CD4-positive, alpha-beta T cell treated with Interferon alpha-2 for 1 hour (primary cell): Measurements from ENCODE around the gene CNPY3.
"Not testable (repeated sequence)": the region's sequence is repeated elsewhere in the genome, so short reads cannot be mapped to it uniquely, and the experiment has no call there.

Experiments
- DNase-seq, 2 donors: peaks; one replicate each; pipeline ENCODE4 v3.0.0-alpha.2; 2020 to 2022

Gene CNPY3

DNA sequence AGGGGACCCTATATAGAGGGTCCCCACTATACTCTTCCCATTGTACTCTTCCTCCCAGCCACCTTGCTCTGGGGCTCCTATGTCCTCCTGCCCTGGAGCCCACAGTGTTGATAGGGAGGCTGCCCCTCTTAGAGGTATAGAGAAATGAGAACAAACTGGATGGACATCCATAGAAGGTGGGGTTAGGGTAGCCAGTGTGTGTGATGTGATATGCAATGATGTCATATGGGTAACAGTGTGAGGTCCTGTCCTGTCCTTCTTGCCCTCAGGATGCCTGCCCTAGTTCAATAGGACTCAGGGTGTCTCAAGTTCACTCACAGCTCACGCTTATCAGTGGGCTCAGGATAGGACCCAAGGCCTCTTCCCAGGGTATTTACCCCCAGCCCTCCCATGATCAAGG lies 13.0 kb upstream of the CNPY3 start:
- no peak for DNase-seq

DNA sequence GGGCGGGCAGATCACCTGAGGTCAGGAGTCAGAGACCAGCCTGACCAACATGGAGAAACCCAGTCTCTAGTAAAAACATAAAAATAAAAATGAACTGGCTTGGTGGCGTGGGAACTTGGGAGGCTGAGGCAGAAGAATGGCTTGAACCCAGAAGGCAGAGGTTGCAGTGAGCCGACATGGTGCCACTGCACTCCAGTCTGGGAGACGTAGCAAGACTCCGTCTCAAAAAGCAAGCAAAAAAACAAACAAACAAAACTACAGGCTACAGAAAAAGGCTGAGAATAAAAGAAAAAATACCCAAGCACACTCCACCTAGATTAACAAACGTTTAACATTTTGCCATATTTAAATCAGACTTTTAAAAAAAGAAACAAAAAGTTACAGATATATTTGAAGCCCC lies 7.5 kb upstream of the CNPY3 start:
- no peak for DNase-seq

DNA sequence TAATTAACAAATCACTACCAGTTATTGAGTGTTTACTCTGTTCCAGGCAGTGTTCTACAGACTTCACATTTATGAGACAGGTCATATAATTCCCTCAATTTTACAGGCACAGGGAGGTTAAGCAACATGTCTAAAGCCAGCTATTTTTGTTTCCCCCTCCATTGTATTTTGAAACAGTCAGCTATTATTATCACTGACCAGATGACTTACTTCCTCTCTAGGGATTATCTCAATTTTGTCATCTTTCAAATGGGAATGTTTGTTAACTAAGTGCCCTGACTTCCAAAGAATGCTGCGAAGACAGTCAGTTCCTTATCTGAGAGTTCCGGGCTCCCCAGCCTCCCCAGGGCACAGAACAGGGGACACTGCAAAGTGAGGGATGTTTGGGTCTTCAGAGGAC lies 5.6 kb upstream of the CNPY3 start:
- no peak for DNase-seq

DNA sequence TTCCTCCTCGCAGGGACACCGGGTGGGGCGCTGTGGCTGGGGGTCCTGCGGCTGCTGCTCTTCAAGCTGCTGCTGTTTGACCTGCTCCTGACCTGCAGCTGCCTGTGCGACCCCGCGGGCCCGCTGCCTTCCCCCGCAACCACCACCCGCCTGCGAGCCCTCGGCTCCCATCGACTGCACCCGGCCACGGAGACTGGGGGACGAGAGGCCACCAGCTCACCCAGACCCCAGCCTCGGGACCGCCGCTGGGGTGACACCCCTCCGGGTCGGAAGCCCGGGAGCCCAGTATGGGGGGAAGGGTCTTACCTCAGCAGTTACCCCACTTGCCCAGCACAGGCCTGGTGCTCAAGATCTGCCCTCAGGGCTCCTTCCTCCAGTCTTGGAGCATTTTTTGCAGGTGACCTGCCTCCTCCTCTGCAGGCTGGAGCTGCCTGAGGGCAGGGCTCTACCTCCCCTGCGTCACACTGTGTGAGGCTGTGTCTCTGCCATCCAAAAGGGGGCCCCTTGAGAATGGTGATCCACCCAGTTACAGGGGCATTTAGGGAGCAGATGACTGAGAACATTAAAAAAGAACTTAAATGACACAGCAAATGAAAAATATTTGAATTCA lies 3.9 kb upstream of the CNPY3 start:
- no peak for DNase-seq

DNA sequence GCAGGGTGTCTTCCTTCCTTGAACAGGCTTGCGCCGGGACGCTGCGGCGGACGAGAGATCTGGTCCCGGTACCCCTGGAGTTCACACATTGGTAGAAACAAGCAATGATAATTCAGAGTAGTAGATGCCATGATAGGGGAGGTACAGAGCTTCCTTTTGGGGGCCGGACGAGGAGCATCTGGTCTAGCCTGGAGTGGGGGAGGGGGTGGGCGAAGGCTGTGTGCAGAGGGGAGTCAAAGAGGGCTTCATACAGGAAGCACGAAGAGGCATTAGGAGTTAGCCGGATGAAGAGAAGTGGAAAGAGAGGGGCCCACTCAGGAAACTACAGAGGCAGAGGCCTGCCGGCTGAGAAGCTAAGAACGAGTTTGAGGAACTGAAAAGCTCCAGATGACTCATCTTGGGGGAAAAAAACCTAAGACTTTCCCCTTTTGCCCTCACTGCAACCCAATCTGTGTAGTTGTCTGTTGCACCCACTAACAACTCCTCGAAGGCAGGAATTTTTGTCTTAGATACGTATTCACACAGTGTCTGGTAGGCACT lies 611 bp downstream of the CNPY3 start:
- DNase-seq, result peak; percentile 63 to 67

DNA sequence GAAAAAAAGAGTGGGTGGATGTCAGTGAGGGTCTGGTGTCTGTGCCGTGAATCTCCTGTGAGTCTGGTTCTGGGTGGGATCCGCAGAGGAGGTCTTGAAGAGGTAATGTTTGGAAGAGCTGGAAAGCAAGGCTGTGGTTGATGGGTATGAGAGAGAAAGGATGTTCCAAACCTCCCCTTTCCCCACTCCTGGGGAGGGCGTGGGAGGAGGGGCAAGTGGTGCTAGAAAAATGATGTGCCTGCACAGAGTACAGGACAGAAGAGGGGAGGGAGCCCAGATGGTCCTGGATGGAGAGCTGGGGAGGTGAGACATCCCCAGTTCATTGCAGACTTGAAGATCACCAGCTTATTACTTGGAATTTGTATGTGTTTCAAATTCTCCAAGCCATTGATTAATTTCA lies 3.1 kb downstream of the CNPY3 start:
- DNase-seq, result no peak

DNA sequence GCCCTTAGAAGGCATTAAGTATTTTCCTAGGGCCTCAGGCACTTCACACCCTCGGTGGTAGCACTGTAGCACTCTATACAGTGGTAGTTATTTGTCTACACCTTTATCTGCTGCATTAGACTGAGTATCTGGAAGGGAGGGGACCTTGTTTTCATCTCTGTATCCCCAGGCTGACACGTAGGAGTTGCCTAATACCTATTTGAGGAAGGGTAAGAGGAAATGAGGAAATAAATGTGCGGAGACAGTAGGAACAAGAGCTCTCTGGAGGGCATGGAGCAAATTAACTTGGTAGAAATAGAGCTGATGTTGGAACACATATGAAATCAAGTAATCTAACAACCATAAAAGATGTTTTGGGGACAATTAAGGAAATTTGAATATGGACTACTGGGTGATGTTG lies 3.9 kb downstream of the CNPY3 start:
- DNase-seq, result no peak

DNA sequence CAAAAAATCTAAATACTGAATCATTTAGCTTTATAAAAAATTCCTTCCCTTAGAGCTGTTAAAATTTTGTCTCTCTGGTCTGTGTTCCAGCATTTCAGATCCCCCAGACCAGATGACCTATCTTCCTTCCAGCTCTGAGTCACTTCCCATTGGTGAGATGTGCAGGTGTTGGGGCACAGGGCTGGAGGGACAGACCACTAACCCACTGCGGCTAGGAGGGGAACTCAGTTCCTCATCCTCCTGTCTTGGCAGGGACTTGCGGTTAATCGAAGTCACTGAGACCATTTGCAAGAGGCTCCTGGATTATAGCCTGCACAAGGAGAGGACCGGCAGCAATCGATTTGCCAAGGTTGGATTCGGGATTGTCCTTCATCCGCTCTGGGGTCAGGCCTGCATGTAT lies 6.0 kb downstream of the CNPY3 start:
- no peak for DNase-seq

DNA sequence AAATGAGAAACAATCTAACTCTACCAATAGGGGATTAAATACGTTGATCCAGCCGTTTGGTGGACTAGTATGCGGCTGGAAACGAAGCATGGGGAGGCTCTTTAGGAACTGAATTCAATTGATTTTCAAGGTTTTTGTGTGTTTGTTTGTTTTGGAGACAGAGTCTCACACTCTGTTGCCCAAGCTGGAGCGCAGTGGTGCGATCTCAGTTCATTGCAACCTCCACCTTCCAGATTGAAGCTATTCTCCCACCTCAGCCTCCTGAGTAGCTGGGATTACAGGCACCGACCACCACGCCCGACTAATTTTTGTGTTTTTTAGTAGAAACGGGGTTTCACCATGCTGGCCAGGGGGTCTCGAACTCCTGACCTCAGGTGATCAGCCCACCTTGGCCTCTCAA lies 7.1 kb downstream of the CNPY3 start:
- DNase-seq, result no peak

DNA sequence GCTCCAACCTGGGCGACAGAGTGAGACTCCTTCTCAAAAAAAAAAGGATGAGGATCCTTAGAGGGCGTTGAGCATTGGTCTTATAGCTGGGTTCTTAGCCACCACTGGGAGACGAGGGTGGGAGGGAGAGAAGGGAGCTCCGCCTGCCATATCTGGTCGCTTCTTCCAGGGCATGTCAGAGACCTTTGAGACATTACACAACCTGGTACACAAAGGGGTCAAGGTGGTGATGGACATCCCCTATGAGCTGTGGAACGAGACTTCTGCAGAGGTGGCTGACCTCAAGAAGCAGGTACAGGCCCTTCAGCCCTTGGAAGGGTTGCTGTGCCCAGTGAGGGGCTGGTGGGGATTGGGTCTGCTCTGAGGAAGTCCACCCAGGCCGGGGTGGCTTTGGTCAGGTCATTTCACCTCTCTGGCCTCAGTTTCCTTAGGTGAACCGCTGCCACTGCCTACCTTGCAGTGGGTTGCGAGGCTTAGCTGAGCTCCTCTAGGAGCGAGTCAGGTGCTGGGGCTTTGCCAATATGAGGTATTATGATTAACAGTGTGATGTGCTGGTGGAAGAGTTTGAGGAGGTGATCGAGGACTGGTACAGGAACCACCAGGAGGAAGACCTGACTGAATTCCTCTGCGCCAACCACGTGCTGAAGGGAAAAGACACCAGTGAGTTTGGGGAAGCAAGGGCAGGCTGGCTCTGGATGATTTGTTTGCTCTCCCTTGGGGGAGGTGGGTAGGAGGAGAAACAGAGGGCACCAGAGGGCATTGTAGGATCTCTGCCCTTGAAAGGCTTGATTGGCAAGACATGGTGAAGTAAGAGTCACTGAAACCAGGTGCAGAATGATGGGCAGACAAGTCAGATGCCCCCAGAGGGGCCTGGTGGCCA lies 8.5 kb downstream of the CNPY3 start:
- no peak for DNase-seq

DNA sequence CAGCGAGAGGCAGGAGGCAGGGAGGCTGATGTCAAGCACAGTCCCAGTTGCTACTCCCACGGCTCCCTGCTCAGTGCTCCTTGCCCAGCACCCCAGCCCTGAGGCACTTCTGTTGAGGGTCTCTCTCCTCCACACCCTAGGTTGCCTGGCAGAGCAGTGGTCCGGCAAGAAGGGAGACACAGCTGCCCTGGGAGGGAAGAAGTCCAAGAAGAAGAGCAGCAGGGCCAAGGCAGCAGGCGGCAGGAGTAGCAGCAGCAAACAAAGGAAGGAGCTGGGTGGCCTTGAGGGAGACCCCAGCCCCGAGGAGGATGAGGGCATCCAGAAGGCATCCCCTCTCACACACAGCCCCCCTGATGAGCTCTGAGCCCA lies 9.1 kb downstream of the CNPY3 start:
- no peak for DNase-seq

DNA sequence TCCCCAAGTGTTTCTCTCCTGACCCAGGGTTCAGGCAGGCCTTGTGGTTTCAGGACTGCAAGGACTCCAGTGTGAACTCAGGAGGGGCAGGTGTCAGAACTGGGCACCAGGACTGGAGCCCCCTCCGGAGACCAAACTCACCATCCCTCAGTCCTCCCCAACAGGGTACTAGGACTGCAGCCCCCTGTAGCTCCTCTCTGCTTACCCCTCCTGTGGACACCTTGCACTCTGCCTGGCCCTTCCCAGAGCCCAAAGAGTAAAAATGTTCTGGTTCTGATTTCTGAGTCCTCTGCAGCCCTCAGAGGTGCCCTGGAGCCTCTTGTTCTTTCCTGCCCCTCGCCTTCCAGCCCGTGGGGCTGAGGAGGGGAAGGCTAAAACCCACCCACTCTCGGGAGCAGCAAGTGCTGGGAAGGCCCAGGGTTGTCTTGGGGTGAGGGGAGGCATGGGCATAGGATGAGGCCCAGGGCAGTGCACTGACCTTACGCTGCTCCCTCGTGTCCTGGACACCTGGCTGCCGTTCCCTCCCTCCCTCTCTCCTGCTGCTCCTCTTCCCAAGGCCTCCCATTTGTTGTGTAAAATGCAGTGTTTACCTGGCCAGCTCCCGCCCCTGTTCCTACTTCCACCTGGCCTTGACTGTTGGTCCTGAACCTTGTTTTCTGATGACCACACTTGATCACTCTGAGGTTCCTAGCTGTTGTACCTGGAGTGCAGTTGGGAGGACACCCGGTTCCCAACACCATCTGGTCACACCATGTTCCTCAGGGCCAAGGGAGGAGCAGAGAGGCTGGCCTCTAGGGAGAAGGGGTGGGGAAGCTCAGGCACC lies 9.9 kb downstream of the CNPY3 start:
- no peak for DNase-seq

DNA sequence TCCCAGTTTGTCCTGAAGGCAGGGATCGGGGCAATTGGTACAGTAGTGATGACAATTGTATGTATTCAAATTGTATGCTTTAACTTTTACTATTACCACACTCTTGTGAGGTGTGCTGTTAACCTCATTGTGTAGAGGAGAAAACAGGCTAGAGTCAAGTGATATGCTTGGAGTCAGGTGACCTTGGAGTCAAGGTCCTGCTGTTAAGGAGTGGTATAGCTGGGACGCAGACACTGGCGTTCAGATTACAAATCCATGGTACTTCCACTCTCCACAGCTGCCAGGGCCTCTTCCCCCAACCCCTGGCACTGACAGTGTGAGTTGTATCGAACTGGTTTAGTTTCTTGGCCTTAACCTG lies 10.5 kb downstream of the CNPY3 start:
- no peak for DNase-seq

DNA sequence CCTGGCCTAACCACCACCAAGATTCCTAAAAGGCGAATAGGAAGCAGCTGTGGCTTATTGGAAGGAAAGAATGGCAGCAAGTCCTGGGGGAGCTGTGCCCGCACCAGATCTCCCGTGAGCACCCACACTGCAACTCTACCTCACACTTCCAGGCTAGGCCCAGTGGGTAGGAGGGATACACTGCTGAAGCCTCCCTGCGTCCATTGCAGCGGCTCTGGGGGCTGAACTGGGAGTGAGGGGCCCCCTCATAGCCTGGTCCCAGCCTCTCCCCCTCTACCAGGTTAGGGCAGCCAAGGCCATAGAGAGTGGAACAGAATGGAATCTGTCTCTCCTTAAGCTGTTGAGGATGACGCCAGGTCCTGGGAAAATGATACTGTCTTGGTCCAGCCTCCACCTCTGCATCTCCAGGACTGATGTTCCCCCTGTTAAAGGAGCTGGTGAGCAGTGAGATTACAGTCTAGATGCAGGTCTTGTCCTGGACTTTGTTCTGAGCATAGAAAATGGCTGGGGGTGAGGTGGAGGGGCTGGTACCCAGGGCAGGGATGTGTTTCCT lies 11.3 kb downstream of the CNPY3 start:
- no peak for DNase-seq

DNA sequence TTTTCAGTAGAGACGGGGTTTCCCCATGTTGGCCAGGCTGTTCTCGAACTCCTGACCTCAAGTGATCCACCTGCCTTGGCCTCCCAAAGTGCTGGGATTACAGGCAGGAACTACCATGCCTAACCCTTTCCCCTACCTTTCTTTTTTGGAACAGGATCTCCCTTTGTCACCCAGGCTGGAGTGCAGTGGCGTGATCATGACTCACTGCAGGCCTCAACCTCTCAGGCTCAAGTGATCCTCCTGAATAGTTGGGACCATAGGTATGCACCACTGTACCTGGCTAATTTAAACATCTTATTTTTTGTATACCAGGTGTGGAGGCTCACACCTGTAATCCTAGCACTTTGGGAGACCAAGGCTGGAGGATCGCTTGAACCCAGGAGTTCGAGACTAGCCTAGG lies 12.1 kb downstream of the CNPY3 start:
- DNase-seq, result not testable (repeated sequence)

DNA sequence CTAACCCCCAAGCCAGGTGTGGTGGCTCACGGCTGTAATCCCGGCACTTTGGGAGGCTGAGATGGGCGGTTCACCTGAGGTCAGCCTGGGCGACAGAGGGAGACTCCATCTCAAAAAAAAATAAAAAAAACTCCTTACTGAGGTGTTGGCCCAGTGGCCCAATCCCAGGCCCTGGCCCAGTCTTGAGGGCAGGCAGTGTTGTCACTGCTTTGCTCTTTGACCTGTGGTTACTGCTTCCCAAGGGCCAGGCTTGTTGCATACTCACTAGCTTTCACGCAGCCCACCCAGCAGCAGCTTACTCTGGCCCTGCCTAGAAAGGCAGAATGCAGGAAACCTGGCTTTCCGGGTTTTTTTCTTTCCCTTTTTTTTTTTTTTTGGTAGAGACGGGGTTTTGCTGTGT lies 13.2 kb downstream of the CNPY3 start:
- DNase-seq, result no peak

DNA sequence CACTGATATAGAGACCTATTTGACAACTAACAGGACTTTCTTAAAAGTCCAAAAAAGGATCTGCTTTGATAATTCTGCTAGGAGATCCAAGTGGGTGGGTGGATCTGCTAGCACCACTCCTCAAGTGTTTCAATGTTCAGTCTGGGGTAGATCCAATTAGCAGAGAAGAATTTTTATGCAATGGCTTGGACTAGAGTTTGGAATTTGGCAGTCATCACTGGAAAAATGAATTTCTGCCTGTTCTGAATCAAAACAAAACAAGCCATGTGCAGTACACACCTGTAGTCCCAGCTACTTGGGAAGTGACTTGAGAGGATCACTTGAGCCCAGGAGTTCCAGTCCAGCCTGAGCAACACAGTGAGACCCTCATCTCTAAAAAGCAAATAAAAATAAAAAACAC lies 18.7 kb downstream of the CNPY3 start:
- no peak for DNase-seq

DNA sequence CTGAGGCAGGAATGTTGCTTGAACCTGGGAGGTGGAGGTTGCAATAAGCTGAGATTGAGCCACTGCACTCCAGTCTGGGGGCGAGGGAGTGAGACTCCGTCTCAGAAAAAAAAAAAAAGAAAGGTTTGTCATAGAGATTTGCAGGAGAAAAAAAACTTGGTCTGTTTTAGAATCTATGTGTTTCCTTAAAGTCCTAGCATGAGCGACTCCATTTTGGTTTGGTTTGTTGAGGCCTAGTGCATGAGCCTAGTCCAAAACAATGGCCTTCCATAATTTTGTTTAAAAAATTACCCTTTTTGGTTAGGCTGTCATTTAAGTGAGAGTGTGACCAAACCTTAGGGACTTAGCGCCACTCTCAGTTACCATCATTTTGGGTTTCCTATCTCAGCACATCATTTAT lies 23.1 kb downstream of the CNPY3 start:
- DNase-seq, result no peak

DNA sequence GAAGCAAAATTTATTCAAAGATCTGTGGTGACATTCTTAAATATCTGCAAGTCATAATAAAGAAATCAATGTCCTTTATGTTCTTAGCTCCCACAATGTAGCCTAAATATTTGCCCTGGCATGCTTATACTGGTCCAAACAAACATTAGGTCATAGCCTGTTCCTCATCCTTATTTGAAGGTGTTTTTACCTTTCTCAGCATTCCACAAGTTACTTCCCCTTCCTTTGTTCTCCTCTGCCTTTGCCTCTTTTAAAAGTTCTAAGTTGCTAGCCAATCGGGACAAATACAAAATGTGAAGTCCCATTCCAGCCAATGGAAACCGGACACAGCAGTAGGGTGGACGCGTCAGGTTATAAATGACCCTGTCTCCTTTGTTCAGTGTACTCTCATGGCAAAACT lies 25.1 kb downstream of the CNPY3 start:
- DNase-seq, result not testable (repeated sequence)

DNA sequence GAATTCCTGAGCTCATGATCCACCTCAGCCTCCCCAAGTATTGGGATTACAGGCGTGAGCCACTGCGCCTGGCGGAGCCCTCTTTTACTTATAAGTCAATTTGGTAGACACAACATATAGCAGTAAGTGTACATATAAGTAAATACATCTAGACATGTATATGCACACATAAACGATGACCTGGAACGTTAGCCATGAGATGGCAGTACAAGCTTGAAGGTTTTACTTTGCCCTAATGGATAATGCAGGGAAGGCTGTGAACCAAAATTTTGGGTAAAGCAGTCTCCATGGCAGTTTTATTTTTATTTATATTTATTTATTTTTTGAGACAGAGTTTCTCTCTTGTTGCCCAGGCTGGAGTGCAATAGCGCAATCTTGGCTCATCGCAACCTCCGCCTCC lies 28.8 kb downstream of the CNPY3 start:
- DNase-seq, result no peak

DNA sequence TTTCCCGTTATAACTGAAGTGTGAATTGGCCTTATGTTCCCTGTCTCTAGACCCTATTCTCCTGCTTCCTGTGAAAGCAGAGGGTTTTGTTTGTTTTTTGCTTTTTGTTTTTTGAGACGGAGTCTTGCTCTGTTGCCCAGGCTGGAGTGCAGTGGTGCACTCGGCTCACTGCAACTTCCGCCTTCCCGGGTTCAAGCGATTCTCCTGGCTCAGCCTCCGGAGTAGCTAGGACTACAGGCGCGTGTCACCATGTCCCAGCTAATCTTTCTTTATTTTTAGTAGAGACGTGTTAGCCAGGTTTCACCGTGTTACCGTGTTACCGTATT lies 30.6 kb downstream of the CNPY3 start:
- no peak for DNase-seq

DNA sequence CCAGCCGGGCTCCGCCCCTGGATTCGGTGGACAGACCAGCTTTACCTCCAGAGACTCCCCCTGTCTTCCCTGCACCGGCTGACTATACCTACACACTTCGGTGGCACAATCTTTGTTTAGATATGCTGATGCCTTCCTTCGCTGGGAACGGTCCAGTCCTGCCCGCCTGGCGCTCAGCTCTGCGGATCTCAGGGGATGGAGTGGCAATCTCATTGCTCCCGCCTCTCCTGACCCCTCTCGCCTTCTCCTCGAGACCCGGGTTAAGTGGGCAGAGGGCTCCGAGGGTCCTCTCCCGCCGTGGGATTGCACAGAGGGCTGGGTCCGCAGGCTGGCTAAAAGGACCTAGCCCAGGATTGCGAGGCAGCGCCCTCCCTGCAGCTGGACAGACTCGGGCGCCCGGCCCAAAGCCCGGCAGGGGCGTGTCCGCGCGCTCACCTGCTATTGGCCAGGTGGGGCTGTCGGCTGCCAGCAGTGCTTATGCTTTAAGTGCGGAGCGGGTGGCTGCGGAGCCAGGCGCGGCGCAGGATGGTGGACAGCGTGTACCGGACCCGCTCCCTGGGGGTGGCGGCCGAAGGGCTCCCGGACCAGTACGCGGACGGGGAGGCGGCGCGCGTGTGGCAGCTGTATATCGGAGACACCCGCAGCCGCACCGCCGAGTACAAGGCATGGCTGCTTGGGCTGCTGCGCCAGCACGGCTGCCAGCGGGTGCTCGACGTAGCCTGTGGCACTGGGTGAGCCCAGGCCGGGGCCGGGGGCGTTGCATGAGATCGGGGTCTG lies 31.2 kb downstream of the CNPY3 start, which contains the start of gene GNMT:
GNMT (plus strand) TSS at position 512 of the 777 bp plus-strand sequence; CDS start at position 526, 14 bp downstream.
- peak in 1 of 2 donors; percentile 35 for DNase-seq
